HepG2 (cell line): ENCODE data around the gene ALDOA. TPM values are rescaled to one million over a fixed set of nuclear protein-coding genes. Genes with fewer than 3 reads are reported as not detected.

Experiments used
- AHR ChIP-seq: IDR thresholded peaks from 2 replicates; pipeline ENCODE4 v1.6.1; 2018; ENCODE audit warnings: missing genetic modification reagents, missing compliant biosample characterization
- EHMT2 ChIP-seq: fragments of 200-600 bp; sonication (generic); IDR thresholded peaks from 2 replicates; pipeline ENCODE4 v1.7.0; 2017; ENCODE audit warnings: antibody characterized with exemption, low read depth, low read length, borderline replicate concordance
- PATZ1 ChIP-seq: sonication (generic); formaldehyde crosslinking; IDR thresholded peaks from 2 replicates; pipeline ENCODE4 v1.4.0; 2020; ENCODE audit warnings: missing genetic modification reagents
- RERE ChIP-seq: IDR thresholded peaks from 2 replicates; pipeline ENCODE4 v1.6.1; 2016; ENCODE audit warnings: low read depth, missing genetic modification reagents, missing compliant biosample characterization
- ZFP62 ChIP-seq: sonication (generic); formaldehyde crosslinking; IDR thresholded peaks from 2 replicates; pipeline ENCODE4 v1.4.0; 2020; ENCODE audit warnings: missing genetic modification reagents
- ZNF124 ChIP-seq: sonication (generic); formaldehyde crosslinking; IDR thresholded peaks from 2 replicates; pipeline ENCODE4 v1.4.0; 2020; ENCODE audit warnings: missing genetic modification reagents
- ZNF276 ChIP-seq: sonication (generic); formaldehyde crosslinking; IDR thresholded peaks from 2 replicates; pipeline ENCODE4 v1.4.0; 2020; ENCODE audit warnings: mild to moderate bottlenecking, low read depth, missing genetic modification reagents
- polyA plus RNA-seq, 8 experiments: library from polyadenylated mRNA; depleted of rRNA in 3 of 8; stranded (reverse) in 7 of 8; unstranded in 1 of 8; fragments of >200 nt; fragmentation: Illumina TruSeq in 4 of 8; extraction: Trizol in 4 of 8; gene quantifications; 2 replicates each; pipeline versions ENCODE4 v1.2.1 to v1.2.3, GENCODE V29; 2011 to 2016; ENCODE audit warnings: low read depth in 4 of 8, missing spikeins in 1 of 8, mixed read lengths in 1 of 8; ENCODE audit not compliant: insufficient read depth in 1 of 8
- total RNA-seq, 5 experiments: library from RNA; depleted of rRNA; stranded (reverse); fragments of >200 nt; fragmentation: Illumina TruSeq; extraction: Trizol; gene quantifications; 2 replicates each; pipeline ENCODE4 v1.2.3, GENCODE V29; 2016; ENCODE audit warnings: low read depth in 1 of 5
- TF ChIP-seq, protein P1 (sequence below), 2 experiments: IDR thresholded peaks; 2 replicates each; pipeline ENCODE4 v1.6.1; 2011 to 2012; ENCODE audit warnings: low read length in 2 of 2, borderline replicate concordance in 1 of 2, low read depth in 1 of 2, mild to moderate bottlenecking in 1 of 2, moderate library complexity in 1 of 2
- TF ChIP-seq, protein P2 (sequence below): sonication (generic); formaldehyde crosslinking; IDR thresholded peaks from 2 replicates; pipeline ENCODE4 v1.4.0; 2020; ENCODE audit warnings: low read depth, mild to moderate bottlenecking, missing genetic modification reagents
- TF ChIP-seq, protein P3 (sequence below): sonication (generic); formaldehyde crosslinking; IDR thresholded peaks from 2 replicates; pipeline ENCODE4 v1.4.0; 2020; ENCODE audit warnings: missing genetic modification reagents

ALDOA gene
- total and polyA plus RNA-seq, 2 of the 13 experiments (the other 11 are each of a cell fraction or from before 2014, with no cell fraction given), result 925 to 1,884 TPM

DNA sequence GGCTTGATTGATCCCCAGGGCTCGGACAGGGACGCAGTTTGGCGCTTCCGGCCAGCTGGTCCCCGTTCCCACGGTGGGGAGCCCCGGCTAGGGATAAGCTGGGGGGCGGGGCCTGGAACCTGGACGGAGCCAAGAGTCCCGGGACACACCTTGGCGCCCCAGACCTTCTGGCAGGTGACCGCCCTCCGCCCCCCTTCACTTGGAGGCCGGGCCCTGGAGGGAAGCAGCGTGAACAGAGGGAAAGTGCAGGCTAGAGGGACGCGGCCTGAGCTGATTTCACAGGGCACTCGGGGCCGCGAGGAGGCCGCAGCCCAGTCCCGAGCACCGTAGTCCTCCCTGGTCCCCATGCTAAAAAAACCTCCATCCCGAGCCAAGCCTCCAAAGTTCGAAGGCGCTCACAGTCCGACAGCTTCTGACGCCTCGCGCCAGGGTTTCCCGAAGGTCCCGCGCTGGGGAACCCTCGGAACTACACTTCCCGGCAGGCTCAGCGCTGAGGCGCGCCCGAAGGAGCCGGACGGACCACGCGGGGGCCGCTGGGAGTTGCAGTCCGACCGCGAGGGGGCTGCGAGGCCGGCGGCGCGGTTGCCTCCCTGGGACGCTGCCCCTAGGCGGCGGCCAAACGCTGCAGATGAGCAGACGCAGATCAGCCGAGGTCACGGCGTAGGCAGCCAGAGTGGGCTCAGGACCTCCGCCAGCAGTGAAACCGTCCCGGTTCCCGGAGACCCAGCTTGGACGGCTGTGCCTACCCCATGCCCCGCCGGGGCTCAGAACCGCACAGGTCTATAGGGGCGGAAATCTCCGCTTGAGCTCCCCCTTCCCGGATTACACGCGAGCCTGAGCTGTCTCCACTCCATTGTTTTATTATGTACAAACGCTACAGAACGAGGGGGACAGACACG is 26.2 kb downstream of the ALDOA start, which contains the start of gene TBX6 (continued):
- TF ChIP-seq RERE (CRISPR knock-in tag) (no peak; the same call in 1 of the 2 replicates), EHMT2 (no peak), AHR (peak; percentile 85; the same call in 1 of the 2 replicates), ZNF124 (CRISPR knock-in tag) (peak; percentile 52; the same call in 1 of the 2 replicates), ZFP62 (peak; percentile 99), PATZ1 (CRISPR knock-in tag) (peak; percentile 73), ZNF276 (CRISPR knock-in tag) (no peak)
- TF ChIP-seq, protein P1, sequence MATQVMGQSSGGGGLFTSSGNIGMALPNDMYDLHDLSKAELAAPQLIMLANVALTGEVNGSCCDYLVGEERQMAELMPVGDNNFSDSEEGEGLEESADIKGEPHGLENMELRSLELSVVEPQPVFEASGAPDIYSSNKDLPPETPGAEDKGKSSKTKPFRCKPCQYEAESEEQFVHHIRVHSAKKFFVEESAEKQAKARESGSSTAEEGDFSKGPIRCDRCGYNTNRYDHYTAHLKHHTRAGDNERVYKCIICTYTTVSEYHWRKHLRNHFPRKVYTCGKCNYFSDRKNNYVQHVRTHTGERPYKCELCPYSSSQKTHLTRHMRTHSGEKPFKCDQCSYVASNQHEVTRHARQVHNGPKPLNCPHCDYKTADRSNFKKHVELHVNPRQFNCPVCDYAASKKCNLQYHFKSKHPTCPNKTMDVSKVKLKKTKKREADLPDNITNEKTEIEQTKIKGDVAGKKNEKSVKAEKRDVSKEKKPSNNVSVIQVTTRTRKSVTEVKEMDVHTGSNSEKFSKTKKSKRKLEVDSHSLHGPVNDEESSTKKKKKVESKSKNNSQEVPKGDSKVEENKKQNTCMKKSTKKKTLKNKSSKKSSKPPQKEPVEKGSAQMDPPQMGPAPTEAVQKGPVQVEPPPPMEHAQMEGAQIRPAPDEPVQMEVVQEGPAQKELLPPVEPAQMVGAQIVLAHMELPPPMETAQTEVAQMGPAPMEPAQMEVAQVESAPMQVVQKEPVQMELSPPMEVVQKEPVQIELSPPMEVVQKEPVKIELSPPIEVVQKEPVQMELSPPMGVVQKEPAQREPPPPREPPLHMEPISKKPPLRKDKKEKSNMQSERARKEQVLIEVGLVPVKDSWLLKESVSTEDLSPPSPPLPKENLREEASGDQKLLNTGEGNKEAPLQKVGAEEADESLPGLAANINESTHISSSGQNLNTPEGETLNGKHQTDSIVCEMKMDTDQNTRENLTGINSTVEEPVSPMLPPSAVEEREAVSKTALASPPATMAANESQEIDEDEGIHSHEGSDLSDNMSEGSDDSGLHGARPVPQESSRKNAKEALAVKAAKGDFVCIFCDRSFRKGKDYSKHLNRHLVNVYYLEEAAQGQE (IDR thresholded peaks at IDR 0.05; ENCODE audit: borderline replicate concordance in 1 of 2, low read depth in 1 of 2, low read length in 2 of 2), result no peak
- TF ChIP-seq, protein P2, sequence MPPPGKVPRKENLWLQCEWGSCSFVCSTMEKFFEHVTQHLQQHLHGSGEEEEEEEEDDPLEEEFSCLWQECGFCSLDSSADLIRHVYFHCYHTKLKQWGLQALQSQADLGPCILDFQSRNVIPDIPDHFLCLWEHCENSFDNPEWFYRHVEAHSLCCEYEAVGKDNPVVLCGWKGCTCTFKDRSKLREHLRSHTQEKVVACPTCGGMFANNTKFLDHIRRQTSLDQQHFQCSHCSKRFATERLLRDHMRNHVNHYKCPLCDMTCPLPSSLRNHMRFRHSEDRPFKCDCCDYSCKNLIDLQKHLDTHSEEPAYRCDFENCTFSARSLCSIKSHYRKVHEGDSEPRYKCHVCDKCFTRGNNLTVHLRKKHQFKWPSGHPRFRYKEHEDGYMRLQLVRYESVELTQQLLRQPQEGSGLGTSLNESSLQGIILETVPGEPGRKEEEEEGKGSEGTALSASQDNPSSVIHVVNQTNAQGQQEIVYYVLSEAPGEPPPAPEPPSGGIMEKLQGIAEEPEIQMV (CRISPR knock-in tag), result no peak
- TF ChIP-seq, protein P3, sequence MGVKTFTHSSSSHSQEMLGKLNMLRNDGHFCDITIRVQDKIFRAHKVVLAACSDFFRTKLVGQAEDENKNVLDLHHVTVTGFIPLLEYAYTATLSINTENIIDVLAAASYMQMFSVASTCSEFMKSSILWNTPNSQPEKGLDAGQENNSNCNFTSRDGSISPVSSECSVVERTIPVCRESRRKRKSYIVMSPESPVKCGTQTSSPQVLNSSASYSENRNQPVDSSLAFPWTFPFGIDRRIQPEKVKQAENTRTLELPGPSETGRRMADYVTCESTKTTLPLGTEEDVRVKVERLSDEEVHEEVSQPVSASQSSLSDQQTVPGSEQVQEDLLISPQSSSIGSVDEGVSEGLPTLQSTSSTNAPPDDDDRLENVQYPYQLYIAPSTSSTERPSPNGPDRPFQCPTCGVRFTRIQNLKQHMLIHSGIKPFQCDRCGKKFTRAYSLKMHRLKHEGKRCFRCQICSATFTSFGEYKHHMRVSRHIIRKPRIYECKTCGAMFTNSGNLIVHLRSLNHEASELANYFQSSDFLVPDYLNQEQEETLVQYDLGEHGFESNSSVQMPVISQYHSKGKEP (CRISPR knock-in tag), result no peak
